H9 (cell line): ENCODE results near the gene LIMS1. TPM values are rescaled to one million over a fixed set of nuclear protein-coding genes. Genes with fewer than 3 reads are reported as not detected.

ENCODE experiments used
- DNase-seq: peaks from one replicate; pipeline ENCODE4 v3.0.0-alpha.2; 2017
- H2AFZ ChIP-seq: one replicate; pipeline ENCODE4 v1.6.1; 2013; ENCODE audit warnings: mild to moderate bottlenecking, low read length, control low read depth, moderate library complexity
- H2AK5ac ChIP-seq: 2 replicates; pipeline ENCODE4 v1.6.1; 2013; ENCODE audit warnings: low read length, control low read depth, mixed read lengths; ENCODE audit not compliant: insufficient read length
- H2BK120ac ChIP-seq: one replicate; pipeline ENCODE4 v1.6.1; 2013; ENCODE audit warnings: low read depth, mild to moderate bottlenecking, low read length, control low read depth, inconsistent platforms; ENCODE audit not compliant: poor library complexity, severe bottlenecking
- H2BK12ac ChIP-seq: 2 replicates; pipeline ENCODE4 v1.6.1; 2013; ENCODE audit warnings: low read length, control low read depth, mixed read lengths, low read depth; ENCODE audit not compliant: insufficient read length
- H2BK15ac ChIP-seq: 2 replicates; pipeline ENCODE4 v1.6.1; 2013; ENCODE audit warnings: low read depth, low read length, control low read depth
- H2BK20ac ChIP-seq: one replicate; pipeline ENCODE4 v1.6.1; 2013; ENCODE audit warnings: low read depth, mild to moderate bottlenecking, low read length, control low read depth, inconsistent platforms; ENCODE audit not compliant: poor library complexity, severe bottlenecking
- H2BK5ac ChIP-seq: 2 replicates; pipeline ENCODE4 v1.6.1; 2013; ENCODE audit warnings: low read length, control low read depth, mixed read lengths; ENCODE audit not compliant: insufficient read length
- H3K14ac ChIP-seq: 2 replicates; pipeline ENCODE4 v1.6.1; 2013; ENCODE audit warnings: low read length, control low read depth; ENCODE audit not compliant: insufficient read depth
- H3K18ac ChIP-seq: 2 replicates; pipeline ENCODE4 v1.6.1; 2013; ENCODE audit warnings: low read depth, mild to moderate bottlenecking, mixed read lengths, low read length, control low read depth; ENCODE audit not compliant: insufficient read length
- H3K23ac ChIP-seq: 2 replicates; pipeline ENCODE4 v1.6.1; 2013; ENCODE audit warnings: low read length, control low read depth, mixed read lengths, low read depth; ENCODE audit not compliant: insufficient read length
- H3K23me2 ChIP-seq: 2 replicates; pipeline ENCODE4 v1.6.1; 2013; ENCODE audit warnings: low read depth, mild to moderate bottlenecking, mixed read lengths, low read length, control low read depth; ENCODE audit not compliant: insufficient read length, poor library complexity, severe bottlenecking
- H3K27ac ChIP-seq: 2 replicates; pipeline ENCODE4 v1.5.1; 2013; ENCODE audit warnings: low read length, control low read depth, mixed read lengths, low read depth; ENCODE audit not compliant: insufficient read length
- H3K27me3 ChIP-seq: 2 replicates; pipeline ENCODE4 v1.6.1; 2013; ENCODE audit warnings: low read length, control low read depth, inconsistent platforms; ENCODE audit not compliant: insufficient read depth
- H3K4ac ChIP-seq: 2 replicates; pipeline ENCODE4 v1.6.1; 2013; ENCODE audit warnings: low read depth, mild to moderate bottlenecking, control low read depth, inconsistent platforms, low read length, moderate library complexity
- H3K4me1 ChIP-seq: 2 replicates; pipeline ENCODE4 v1.6.1; 2013; ENCODE audit warnings: low read length, control low read depth, inconsistent platforms; ENCODE audit not compliant: insufficient read depth
- H3K4me2 ChIP-seq: 2 replicates; pipeline ENCODE4 v1.6.1; 2013; ENCODE audit warnings: low read length, control low read depth, mixed read lengths; ENCODE audit not compliant: insufficient read length, insufficient read depth
- H3K56ac ChIP-seq: 2 replicates; pipeline ENCODE4 v1.6.1; 2013; ENCODE audit warnings: low read depth, mild to moderate bottlenecking, mixed read lengths, low read length, control low read depth; ENCODE audit not compliant: insufficient read length
- H3K79me1 ChIP-seq: 2 replicates; pipeline ENCODE4 v1.6.1; 2013; ENCODE audit warnings: low read depth, mild to moderate bottlenecking, moderate library complexity, low read length, control low read depth, inconsistent platforms; ENCODE audit not compliant: insufficient read depth, poor library complexity, severe bottlenecking
- H3K79me2 ChIP-seq: 2 replicates; pipeline ENCODE4 v1.6.1; 2013; ENCODE audit warnings: low read length, control low read depth, inconsistent platforms; ENCODE audit not compliant: insufficient read depth
- H3K9ac ChIP-seq: 2 replicates; pipeline ENCODE4 v1.6.1; 2013; ENCODE audit warnings: low read length, control low read depth, mixed read lengths; ENCODE audit not compliant: insufficient read length; ENCODE audit errors: extremely low read depth
- H3K9me3 ChIP-seq: one replicate; pipeline ENCODE4 v1.6.1; 2013; ENCODE audit warnings: low read depth, low read length, inconsistent platforms; ENCODE audit not compliant: control insufficient read depth
- H3T11ph ChIP-seq: one replicate; pipeline ENCODE4 v1.6.1; 2013; ENCODE audit warnings: mild to moderate bottlenecking, low read length, control low read depth, inconsistent platforms
- H4K20me1 ChIP-seq: one replicate; pipeline ENCODE4 v1.6.1; 2013; ENCODE audit not compliant: control insufficient read depth, insufficient read length, insufficient read depth
- H4K5ac ChIP-seq: 2 replicates; pipeline ENCODE4 v1.6.1; 2013; ENCODE audit warnings: low read depth, mild to moderate bottlenecking, mixed read lengths, low read length, control low read depth; ENCODE audit not compliant: insufficient read length
- H4K8ac ChIP-seq: replicated peaks from 2 replicates; pipeline ENCODE4 v1.6.1; 2013; ENCODE audit warnings: low read length, control low read depth, mixed read lengths, low read depth; ENCODE audit not compliant: insufficient read length
- H4K91ac ChIP-seq: 2 replicates; pipeline ENCODE4 v1.6.1; 2013; ENCODE audit warnings: low read depth, mild to moderate bottlenecking, moderate library complexity, mixed read lengths, low read length, control low read depth; ENCODE audit not compliant: insufficient read length
- H3K27ac Mint-ChIP-seq, 3 experiments: 2 replicates in 2 of 3; 3 replicates in 1 of 3; pipeline ENCODE4 v1.8.0; 2020 to 2021; ENCODE audit warnings: mixed read lengths in 3 of 3, mild to moderate bottlenecking in 1 of 3, moderate library complexity in 1 of 3
- H3K27me3 Mint-ChIP-seq: 2 replicates; pipeline ENCODE4 v1.8.0; 2021; ENCODE audit warnings: low read depth, mild to moderate bottlenecking, moderate library complexity, mixed read lengths
- H3K36me3 Mint-ChIP-seq, 3 experiments: 2 replicates in 2 of 3; 3 replicates in 1 of 3; pipeline ENCODE4 v1.8.0; 2020 to 2021; ENCODE audit warnings: low read depth in 3 of 3, mixed read lengths in 3 of 3; ENCODE audit not compliant: insufficient read depth in 1 of 3
- H3K4me1 Mint-ChIP-seq, 2 experiments: 2 replicates each; pipeline ENCODE4 v1.8.0; 2020; ENCODE audit warnings: mixed read lengths in 2 of 2
- H3K4me3 Mint-ChIP-seq, 2 experiments: 2 replicates in 1 of 2; 3 replicates in 1 of 2; pipeline ENCODE4 v1.8.0; 2020 to 2021; ENCODE audit warnings: mild to moderate bottlenecking in 2 of 2, mixed read lengths in 2 of 2, moderate library complexity in 1 of 2
- H3K9me3 Mint-ChIP-seq, 2 experiments: 2 replicates in 1 of 2; 3 replicates in 1 of 2; pipeline ENCODE4 v1.8.0; 2020; ENCODE audit warnings: mild to moderate bottlenecking in 2 of 2, mixed read lengths in 2 of 2, moderate library complexity in 1 of 2
- WGBS: extraction: QIAGEN DNeasy Blood & Tissue Kit; methylation state at CpG from one replicate; pipeline ENCODE4 v1.1.7; 2013; ENCODE audit warnings: missing lambda C conversion rate, low lambda C conversion rate, mixed read lengths; ENCODE audit not compliant: insufficient read length; ENCODE audit errors: extremely low coverage; 5-methylcytosine and 5-hydroxymethylcytosine counted together
- total RNA-seq: library from RNA; stranded (reverse); gene quantifications from 2 replicates; pipeline ENCODE4 v1.2.1, GENCODE V29; 2021
- TF ChIP-seq, protein P1 (sequence below): fragments of 200-600 bp; sonication (generic); conservative IDR thresholded peaks from 3 replicates; pipeline ENCODE4 v1.8.0; 2021; ENCODE audit warnings: antibody characterized with exemption, mild to moderate bottlenecking

LIMS1 gene
- total RNA-seq, 1 experiment from 2014 or later = 37.7 TPM

DNA sequence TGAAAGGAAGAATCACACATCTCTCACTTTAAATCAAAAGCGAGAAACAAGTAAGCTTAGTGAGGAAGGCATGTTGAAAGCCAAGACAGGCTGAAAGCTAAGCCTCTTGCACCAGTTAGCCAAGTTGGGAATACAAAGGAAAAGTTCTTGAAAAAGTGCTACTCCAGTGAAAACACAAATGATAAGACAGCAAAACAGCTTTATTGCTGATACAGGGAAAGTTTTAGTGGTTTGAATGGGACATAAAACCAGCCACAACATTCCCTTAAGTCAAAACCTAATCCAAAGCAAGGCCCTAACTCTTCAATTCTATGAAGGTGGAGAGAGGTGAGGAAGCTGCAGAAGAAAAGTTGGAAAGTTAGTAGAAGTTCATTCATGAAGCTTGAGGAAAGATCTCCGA is 28.0 kb downstream of the LIMS1 start:
- H3K4me1 Mint-ChIP-seq = peaks cover 12% of the 10 kb centered on the region in 2 experiments
- no peaks in the 10 kb centered on the region; the same call in 1 of the 2 replicates for H3K79me2 ChIP-seq
- no CpG with 5 or more reads among the region's 2 CpGs for WGBS

More for the DNA sequence above, 28.0 kb downstream of the LIMS1 start:
- H4K91ac ChIP-seq = no peak overlapping the region
- Mint-ChIP-seq H3K4me3 (no peak overlapping the region), H3K27ac (no peak overlapping the region), H3K36me3 (peaks cover 0 to 11% (median 5%) of the 10 kb centered on the region in 3 experiments; a peak in 1 of 7 replicates), H3K27me3 (no peaks in the 10 kb centered on the region), H3K9me3 (no peaks in the 10 kb centered on the region)
- no peaks in the 10 kb centered on the region for H3K23me2 ChIP-seq
- H3K4me1 ChIP-seq = peaks cover 5% of the 10 kb centered on the region; the same call in 1 of the 2 replicates
- H2AFZ ChIP-seq = no peak overlapping the region
- no peak overlapping the region for H2BK120ac ChIP-seq
- TF ChIP-seq, protein P1, sequence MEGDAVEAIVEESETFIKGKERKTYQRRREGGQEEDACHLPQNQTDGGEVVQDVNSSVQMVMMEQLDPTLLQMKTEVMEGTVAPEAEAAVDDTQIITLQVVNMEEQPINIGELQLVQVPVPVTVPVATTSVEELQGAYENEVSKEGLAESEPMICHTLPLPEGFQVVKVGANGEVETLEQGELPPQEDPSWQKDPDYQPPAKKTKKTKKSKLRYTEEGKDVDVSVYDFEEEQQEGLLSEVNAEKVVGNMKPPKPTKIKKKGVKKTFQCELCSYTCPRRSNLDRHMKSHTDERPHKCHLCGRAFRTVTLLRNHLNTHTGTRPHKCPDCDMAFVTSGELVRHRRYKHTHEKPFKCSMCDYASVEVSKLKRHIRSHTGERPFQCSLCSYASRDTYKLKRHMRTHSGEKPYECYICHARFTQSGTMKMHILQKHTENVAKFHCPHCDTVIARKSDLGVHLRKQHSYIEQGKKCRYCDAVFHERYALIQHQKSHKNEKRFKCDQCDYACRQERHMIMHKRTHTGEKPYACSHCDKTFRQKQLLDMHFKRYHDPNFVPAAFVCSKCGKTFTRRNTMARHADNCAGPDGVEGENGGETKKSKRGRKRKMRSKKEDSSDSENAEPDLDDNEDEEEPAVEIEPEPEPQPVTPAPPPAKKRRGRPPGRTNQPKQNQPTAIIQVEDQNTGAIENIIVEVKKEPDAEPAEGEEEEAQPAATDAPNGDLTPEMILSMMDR = no peak
- H3K27ac ChIP-seq = no peak overlapping the region
- no peak overlapping the region for H3K18ac ChIP-seq
- no peak overlapping the region for H3T11ph ChIP-seq
- H2BK5ac ChIP-seq = no peak overlapping the region
- no peaks in the 10 kb centered on the region for H3K79me1 ChIP-seq
- H3K4me2 ChIP-seq = no peak overlapping the region
- no peak overlapping the region for H2AK5ac ChIP-seq
- no peak overlapping the region for H3K4ac ChIP-seq
- H2BK20ac ChIP-seq = no peak overlapping the region
- H3K23ac ChIP-seq = no peak overlapping the region
- H2BK12ac ChIP-seq = no peak overlapping the region
- H3K14ac ChIP-seq = no peak overlapping the region
- H3K9ac ChIP-seq = no peak overlapping the region
- DNase-seq = no peak
- no peaks in the 10 kb centered on the region for H4K20me1 ChIP-seq
- no peak overlapping the region for H4K8ac ChIP-seq
- no peak overlapping the region for H4K5ac ChIP-seq
- H3K27me3 ChIP-seq = no peaks in the 10 kb centered on the region
- H2BK15ac ChIP-seq = no peak overlapping the region
- no peaks in the 10 kb centered on the region for H3K9me3 ChIP-seq
- H3K56ac ChIP-seq = no peak overlapping the region
